ENCODE measurements around the gene FBXL15. TPM values are rescaled to one million over a fixed set of nuclear protein-coding genes. Genes with fewer than 3 reads are reported as not detected.

FBXL15 gene
- total and polyA plus RNA-seq, 9 of the 15 experiments (the other 6 are each of a cell fraction or from before 2014, with no cell fraction given): 0.08 to 25.9 (median 3.5) TPM

DNA sequence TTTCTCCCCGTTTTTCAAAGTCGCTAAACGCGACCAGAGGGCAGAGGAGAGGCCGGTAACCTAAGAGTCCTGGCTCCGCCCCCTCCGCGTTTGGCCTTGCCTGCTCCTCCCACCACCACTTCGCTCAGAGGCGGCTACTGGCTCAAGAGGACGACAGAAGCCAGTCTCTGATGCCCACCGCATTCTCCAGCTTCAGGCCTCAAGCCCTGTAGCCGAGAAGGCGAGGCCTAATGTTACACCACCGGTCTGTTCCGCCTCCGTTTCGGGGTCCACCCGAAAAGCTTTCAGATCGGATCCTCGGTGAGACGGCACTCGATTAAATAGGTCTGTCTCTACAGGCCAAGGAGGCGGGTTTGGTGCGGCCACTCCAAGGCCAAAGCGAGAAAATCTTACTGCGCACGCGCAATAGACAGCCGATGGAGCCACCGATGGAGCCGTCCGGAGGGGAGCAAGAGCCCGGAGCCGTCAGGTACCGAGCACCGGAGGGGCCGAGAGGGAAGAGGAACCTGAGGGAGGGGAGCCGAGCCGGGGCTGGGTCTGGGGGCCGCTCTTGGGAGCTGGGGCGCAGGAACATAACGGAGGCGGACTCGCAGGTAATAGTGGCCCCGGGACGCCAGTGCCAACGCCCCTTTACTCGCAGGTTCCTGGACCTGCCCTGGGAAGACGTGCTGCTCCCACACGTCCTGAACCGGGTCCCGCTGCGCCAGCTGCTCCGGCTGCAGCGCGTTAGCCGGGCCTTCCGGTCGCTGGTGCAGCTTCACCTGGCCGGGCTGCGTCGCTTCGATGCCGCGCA, at the start of gene FBXL15 (continued):
- TF ChIP-seq, protein P1, sequence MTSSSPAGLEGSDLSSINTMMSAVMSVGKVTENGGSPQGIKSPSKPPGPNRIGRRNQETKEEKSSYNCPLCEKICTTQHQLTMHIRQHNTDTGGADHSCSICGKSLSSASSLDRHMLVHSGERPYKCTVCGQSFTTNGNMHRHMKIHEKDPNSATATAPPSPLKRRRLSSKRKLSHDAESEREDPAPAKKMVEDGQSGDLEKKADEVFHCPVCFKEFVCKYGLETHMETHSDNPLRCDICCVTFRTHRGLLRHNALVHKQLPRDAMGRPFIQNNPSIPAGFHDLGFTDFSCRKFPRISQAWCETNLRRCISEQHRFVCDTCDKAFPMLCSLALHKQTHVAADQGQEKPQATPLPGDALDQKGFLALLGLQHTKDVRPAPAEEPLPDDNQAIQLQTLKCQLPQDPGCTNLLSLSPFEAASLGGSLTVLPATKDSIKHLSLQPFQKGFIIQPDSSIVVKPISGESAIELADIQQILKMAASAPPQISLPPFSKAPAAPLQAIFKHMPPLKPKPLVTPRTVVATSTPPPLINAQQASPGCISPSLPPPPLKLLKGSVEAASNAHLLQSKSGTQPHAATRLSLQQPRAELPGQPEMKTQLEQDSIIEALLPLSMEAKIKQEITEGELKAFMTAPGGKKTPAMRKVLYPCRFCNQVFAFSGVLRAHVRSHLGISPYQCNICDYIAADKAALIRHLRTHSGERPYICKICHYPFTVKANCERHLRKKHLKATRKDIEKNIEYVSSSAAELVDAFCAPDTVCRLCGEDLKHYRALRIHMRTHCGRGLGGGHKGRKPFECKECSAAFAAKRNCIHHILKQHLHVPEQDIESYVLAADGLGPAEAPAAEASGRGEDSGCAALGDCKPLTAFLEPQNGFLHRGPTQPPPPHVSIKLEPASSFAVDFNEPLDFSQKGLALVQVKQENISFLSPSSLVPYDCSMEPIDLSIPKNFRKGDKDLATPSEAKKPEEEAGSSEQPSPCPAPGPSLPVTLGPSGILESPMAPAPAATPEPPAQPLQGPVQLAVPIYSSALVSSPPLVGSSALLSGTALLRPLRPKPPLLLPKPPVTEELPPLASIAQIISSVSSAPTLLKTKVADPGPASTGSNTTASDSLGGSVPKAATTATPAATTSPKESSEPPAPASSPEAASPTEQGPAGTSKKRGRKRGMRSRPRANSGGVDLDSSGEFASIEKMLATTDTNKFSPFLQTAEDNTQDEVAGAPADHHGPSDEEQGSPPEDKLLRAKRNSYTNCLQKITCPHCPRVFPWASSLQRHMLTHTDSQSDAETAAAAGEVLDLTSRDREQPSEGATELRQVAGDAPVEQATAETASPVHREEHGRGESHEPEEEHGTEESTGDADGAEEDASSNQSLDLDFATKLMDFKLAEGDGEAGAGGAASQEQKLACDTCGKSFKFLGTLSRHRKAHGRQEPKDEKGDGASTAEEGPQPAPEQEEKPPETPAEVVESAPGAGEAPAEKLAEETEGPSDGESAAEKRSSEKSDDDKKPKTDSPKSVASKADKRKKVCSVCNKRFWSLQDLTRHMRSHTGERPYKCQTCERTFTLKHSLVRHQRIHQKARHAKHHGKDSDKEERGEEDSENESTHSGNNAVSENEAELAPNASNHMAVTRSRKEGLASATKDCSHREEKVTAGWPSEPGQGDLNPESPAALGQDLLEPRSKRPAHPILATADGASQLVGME (CRISPR knock-in tag; IDR thresholded peaks at IDR 0.05): no peak
- TF ChIP-seq SAP30 (IDR thresholded peaks at IDR 0.05; ENCODE audit: borderline replicate concordance, insufficient read depth, low read depth, low read length, poor library complexity, severe bottlenecking) (no peak), ZHX1 (conservative IDR thresholded peaks at IDR 0.05; ENCODE audit: low read length) (no peak), PTRF (tag; IDR thresholded peaks at IDR 0.05) (no peak), CHD7 (IDR thresholded peaks at IDR 0.05; ENCODE audit: low read depth, low read length) (no peak)
